NCI-H526 treated with DMSO at 0.1 percent for 48 hours (cell line): Measurements from ENCODE around the gene ASB2.

Experiments used
- DNase-seq: peaks from one replicate; lab custom pipeline; 2025; lab: John Stamatoyannopoulos, UW

Gene ASB2

DNA sequence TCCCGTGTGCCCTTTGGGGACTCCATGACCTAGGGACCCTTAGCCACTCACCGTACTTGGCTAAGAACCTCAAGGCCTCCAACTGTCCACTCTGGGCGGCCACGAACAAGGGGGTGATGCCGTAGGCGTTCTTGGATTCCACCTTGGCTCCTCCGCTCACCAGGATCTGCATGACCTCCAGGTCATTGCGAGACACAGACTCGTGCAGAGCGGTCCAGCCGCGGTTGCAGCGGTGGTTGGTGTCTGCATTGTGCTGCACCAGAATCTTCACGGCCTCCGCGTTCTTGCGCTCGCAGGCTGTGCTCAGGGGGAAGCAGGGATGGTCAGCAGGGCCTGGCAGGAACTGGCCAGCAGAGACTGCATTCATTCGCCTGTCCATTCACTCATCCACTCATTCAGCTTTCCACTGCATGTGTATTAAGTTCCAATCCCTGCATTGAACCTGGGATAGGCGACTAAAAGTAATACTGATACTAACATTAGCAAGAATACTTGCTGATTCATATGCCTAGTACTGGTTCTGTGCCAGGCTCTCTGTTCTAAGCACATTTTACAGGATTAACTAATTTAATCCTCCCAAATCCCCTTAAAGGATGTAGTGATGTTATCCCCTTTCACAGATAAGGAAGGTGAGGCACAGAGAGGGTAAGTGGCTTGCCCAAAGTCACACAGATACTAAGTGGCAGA is 25.3 kb downstream of the ASB2 start:
- no peak for DNase-seq

DNA sequence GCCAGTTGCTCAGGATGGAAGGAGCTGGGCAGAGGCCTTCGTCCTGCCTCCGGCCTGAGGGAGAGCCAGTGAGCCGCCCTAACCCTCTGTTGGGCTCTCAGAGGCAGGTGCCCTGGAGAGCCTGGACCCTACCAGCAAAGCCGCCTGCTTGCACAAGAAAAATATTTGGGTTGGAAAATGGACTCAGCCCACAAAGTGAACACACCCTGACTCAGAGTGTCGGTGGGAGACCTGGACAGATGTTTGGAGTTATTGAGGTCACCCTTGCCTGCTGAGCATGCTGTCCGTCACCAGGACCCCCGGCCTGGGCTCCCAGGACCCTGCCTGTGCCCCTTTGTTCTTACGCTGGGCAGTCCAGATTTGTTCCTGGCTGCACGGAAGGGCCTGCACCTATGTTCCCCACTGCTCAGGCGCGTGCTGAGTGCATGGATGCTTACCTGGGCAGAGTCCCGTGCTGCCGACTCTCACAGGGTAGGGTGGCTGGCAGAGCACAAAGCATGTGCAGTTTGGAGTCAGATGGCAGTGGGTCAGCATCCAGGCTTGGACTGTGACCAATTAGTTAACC is 26.8 kb downstream of the ASB2 start:
- no peak for DNase-seq

- no peak for DNase-seq
Measured at GRCh38 chr14:93947282-93947681, 29.1 kb downstream of the ASB2 start.

- DNase-seq: no peak
Measured at GRCh38 chr14:93946541-93947090, 29.8 kb downstream of the ASB2 start.

DNA sequence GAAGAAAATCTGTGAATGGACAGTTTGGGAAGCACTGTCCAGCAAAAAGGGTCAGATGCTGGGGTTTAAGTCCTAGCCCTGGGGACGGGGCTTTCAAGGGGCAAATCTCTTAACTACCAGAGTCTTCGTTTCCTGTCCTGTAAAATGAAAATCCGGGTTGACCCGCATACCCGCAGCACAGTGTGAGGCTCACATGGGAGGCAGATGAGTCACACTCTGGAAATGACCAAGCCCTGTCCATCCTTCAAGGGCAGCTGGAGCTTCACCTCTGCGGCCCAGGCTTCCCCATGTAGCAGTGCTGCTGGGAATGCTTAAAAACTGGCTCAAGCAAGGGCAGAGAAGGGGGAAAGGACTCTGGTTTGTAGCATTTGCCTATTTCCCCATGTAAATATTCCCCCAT is 30.3 kb downstream of the ASB2 start:
- peak; percentile 7 for DNase-seq

DNA sequence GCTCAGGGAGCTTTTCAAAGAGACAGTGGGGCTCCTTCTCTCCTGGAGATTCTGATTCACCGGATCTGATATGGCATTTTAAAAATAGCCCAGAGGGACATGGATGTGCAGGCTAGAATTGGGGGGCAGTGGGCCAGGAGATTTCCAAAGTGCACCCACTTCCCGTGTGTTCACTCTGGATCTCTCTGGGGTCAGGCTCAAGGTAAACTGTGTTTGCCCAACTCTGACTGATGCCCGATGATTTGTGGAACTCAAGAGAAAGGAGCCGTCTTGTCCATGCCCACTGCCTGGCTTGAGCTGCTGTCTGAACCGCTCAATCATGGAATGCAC is 31.3 kb downstream of the ASB2 start:
- no peak for DNase-seq

DNA sequence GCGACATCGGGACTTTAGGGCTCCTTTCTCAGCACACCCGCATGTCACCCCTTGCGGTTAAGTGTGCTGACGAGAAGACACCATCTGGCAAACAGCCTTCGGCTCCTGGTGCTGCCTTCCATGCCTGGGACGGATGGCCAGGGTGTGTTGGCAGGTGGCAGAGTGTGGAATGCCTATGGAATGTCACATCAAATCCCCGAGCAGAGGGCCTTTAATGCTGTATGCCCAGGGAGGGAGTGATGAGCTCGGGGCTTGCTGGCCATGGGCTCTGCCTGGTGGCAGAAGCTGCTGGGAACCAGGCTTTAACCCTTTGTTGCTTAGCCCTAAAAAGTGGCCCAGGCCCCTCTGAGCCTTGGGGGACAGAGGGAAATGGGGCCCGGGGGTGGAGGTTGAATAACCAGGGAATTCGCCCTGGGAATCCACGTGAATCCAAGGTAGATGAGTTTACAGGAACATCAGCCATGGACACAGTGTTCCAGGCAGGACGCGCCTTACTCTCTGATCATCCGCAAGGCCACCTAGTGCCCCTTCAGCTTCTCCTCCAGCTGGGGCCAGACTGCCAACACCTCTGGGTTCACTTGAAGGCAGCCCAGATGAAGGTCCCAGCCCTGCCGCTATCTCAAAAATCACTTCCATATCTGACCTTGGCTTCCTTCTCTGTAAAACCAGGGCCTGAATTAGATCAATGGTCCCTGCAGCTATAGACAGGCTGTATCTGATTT is 31.9 kb downstream of the ASB2 start:
- no peak for DNase-seq

DNA sequence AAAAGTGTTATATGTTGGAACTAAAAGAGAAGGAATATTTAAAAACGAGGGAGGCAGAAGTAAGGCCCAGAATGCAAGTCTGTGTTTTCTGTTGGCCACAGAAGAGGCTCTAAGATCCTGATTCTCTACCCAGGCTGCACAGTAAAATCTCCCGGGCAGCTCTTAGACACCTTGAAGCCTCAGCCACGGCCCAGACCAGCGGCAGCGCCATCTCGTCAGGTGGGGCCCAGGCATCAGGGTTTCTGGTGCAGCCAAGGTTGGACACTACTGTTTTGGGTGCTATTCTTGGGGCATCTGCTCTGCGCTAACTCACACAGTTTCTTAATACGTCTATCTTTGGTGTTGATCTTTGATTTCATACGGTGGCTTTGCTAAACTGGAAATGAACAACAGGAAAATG is 32.4 kb downstream of the ASB2 start:
- no peak for DNase-seq

DNA sequence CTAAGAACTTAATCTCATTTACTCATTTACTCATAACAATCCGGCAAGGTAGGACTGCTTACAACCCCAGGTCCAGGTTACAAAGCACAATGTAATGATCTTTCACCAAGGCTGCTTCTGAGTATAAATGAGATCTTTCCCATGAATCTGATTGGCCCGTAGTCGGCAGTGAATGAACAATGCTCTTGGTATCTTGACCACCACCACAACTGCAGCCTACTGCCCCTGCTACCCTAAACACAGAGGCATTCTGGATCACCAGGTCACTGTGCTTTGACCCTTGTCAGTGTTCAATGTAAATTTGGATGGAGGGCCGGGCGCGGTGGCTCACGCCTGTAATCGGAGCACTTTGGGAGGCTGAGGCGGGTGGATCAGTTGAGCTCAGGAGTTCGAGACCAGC is 33.3 kb downstream of the ASB2 start:
- DNase-seq: no peak

- DNase-seq: no peak
Measured at GRCh38 chr14:93941293-93941910, 35.0 kb downstream of the ASB2 start.

- no peak for DNase-seq
Measured at GRCh38 chr14:93940437-93940836, 35.9 kb downstream of the ASB2 start.

DNA sequence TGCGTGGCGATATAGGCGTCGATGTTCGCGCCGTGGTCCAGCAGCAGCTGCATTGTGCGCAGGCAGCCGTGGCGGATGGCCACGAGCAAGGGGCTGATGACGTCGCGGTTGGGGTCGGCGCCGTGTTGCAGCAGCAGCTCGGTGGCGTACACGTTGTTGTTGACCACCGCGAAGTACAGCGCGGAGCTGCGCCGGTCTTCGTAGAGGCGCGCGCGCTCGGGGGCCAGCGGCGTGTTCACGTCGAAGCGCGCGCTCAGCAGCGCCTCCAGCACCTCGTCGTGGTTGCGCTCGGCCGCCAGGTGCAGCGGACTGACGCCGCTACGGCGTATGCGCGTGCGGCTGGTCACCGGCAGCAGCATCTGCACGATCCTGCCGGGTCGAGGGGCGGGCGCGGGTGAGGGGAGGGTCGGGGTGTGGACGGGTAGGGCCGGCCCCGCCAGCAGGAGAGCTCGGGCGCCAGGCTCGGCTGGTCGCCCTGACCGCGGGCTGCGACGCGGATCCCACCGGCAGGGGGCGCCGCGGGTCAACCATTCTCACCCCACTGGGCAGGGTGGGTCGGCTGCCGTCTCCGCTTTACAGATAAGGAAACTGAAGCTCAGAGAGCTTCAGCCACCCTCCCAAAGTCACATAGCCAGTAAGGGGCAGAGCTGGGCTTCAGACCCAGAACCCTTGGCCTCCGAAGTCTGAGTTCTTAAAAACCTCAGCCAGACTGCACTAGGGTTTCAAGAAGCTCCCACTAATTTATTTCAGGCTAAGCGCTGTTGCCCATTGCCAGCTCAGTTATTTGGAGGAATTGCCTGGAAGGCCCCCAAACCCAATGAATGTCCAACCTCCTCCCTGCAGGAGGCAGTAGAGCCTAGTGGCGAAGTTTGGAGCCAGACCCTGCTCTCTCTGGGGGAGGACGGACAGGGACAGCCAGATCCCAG is 36.8 kb downstream of the ASB2 start:
- peak; percentile 61 for DNase-seq

DNA sequence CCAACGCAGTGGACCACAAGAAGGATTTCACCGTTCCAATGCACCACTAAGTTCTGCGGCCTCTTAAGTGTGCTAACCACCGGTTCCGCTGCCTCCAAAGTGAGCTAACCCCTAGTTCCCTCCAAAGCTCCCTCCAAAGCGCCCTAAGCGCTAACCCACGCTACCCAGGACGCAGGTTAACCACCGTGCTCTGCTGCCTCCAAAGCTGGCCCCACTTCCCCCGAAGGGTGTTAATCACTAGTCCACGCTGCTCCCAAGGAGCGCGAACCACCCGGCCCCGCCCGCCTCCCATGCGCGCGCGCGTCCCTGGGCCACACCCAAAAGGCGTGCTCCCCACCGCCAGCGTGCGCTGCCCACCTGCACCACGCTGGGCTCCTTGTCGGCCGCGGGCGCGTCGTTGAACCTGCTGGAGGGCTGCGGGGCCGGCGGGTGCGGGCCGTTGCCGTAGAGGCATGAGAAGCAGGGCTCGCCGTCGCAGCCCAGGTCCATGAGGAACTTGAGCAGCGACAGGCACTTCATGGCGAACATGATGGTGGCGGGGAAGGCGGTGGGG is 37.5 kb downstream of the ASB2 start:
- no peak for DNase-seq

DNA sequence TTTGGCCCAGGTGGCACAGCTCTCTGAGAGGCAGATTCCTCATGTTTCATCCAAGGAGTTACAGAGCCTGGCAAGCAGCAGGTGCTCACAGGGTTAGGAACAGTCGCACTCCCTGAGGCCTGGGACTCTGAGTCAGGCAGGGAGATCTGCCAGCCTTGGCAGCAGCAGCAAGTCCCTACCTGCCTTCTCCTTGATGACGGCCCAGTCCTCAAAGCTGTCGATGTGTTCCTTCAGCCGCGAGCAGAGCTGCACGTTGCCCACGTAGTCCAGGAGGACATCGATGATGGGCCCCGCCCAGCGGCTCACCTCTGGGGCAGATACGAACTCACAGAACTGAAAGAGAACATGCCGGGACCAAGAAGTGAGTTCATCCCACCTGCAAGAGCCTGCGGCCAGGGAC is 38.9 kb downstream of the ASB2 start:
- no peak for DNase-seq

- no peak for DNase-seq
Measured at GRCh38 chr14:93936926-93937325, 39.4 kb downstream of the ASB2 start.

DNA sequence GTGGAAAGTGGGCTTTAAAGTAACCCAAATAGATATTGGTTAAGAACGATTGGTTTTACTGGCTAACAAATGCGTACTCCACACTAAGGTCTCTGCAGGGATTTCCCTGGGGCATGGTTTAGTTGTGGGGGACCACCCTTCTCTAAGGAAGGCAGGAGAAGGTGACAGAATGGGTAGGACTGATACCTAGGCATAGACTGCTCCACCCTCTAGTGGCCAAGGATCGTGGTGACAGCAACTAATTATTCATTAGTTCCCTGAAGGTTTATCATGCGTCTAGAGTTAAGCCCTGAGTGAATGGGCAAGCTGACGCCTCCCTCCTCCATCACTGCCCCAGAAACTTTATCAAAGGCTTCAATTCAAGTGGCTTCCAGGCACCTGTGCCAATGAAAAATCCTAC is 40.1 kb downstream of the ASB2 start:
- DNase-seq: peak; percentile 28

DNA sequence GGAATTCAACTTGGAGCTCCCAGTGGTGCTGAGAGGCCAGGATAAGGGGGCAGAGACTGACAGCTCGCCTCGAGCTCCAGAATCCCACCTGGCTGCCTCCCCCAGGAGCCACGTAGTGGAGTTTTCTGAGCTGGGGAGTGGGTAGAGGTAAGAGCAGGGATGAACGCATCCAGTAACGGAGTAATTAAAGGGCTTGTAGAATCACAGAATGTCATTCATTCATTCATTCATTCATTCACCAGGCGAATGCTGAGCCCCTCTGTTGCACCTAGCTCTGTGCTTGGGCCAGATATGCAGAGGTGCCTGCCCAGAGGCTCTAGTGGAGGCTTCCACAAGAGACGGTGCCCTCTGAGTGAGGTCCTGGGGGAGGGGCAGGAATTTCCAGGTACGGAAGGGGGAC is 41.2 kb downstream of the ASB2 start:
- DNase-seq: no peak

GRCh38 chr14:93932642-93933041 is 43.7 kb downstream of the ASB2 start:
- no peak for DNase-seq

DNA sequence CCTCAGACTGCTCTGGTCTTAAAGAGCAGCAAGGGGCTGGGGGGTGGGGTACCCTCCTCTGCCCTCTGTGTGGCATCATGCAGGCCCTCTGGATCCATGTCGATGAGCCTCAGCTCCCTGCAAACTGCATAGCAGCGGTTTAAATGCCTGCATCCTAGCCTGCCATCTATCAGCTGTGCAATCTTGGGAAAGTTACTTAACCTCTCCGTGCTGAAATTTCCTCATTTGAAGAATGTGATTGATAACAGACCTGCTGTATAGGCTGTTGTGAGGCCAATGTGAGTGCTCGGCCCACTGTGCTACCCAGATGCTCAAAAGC is 45.4 kb downstream of the ASB2 start:
- no peak for DNase-seq

DNA sequence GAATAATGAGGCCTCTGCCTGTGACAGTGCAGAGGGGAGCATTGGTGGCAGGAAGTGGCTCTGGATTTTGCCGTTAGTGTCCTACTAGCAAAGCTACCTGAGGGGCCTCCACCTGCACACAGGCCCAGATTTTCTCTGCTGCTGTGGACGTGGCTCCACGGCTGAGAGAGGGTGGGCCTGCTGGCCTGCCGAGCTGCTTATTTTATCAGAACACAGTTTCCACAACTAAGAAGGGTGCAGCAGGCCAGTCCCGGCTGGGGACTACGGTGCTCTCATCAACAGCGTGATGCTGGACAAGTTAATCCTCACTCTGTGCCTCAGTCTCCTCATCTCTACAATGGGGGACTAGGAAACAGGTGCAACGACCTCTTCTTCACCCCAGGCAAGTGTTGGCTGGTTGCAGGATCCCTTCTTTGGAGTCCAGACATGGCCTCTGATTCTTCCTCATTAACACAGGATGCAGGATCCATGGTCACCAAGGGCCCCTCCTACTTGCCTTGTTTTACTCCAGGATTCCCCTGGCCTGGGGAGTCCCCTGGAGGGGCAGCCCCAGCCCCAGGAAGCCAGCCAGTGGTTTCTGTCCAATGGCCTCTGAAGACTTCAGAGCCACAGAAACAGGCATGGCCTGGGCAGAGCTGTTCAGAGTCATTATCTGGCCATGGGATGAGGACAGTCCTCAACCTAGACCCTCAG is 45.9 kb downstream of the ASB2 start:
- no peak for DNase-seq

DNA sequence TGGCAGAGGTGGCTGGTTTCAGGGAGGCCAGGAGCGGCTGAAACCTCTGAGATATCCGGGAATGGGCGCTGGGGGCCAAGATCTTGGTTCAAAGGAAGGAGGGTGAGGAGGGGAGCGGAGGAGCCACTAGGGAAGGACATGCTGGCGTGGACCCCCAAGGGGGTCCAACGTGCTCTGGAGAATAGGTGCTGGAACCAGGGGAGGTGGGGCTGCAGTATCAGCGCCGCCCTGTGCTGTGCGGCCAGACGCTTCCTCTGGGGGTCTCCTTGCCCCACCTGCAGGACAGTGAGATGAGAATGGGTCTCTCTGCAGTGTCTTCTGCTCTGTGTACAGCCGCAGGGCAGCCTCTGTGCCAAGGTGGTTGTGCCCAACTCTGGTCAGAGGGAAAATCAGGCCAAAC is 46.7 kb downstream of the ASB2 start:
- DNase-seq: no peak
